ENCODE data around the gene SLC6A18. TPM values are rescaled to one million over a fixed set of nuclear protein-coding genes. Genes with fewer than 3 reads are reported as not detected.

Gene SLC6A18
- total and polyA plus RNA-seq, 2 donors (not counting 1 experiment from before 2014, with no cell fraction given) = not detected

DNA sequence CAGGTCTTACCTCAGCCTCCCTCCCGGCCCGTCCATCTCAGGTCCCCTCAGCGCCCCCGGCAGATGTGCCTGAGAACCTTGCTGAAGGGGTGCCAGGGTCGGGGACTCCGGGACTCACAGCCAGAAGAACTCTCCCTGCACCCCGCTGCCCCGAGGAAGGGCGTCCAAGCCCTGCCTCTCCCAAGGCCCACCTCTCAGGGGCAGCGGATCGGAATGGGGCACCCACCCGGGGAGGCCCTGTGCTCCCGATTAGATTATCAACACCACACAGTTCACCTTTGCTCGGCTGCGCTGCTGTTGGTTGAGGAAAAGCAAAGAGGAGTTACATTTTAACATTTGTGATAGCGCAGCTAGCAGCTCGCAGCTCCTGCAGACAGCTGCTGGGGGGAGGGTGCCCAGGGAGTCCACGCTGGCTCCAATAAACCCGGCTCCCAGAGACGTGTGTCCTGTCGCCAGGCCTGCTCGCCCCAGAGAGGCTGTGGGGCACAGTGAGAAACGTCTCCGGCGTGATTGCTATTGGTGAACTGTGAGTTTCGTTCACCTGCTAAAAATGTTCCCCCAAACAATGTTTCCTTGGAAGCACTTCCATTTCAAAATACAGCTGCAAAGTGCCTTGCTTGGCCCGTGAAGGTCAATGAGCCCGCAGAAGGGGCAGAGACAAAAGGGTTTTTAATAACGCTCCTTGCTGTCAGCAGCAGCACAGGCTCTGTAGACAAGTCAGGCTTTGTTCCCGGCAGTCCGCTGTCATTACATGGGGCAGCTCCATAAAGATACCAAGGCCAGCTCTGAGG is 42.4 kb upstream of the SLC6A18 start:
- TF ChIP-seq, protein P1, sequence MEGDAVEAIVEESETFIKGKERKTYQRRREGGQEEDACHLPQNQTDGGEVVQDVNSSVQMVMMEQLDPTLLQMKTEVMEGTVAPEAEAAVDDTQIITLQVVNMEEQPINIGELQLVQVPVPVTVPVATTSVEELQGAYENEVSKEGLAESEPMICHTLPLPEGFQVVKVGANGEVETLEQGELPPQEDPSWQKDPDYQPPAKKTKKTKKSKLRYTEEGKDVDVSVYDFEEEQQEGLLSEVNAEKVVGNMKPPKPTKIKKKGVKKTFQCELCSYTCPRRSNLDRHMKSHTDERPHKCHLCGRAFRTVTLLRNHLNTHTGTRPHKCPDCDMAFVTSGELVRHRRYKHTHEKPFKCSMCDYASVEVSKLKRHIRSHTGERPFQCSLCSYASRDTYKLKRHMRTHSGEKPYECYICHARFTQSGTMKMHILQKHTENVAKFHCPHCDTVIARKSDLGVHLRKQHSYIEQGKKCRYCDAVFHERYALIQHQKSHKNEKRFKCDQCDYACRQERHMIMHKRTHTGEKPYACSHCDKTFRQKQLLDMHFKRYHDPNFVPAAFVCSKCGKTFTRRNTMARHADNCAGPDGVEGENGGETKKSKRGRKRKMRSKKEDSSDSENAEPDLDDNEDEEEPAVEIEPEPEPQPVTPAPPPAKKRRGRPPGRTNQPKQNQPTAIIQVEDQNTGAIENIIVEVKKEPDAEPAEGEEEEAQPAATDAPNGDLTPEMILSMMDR (conservative IDR thresholded peaks at IDR 0.05 in 1 of 2, IDR thresholded peaks at IDR 0.05 in 1 of 2; ENCODE audit: low read depth in 1 of 2, low read length in 2 of 2) = no peak
- TF ChIP-seq EZH2 (IDR thresholded peaks at IDR 0.05; ENCODE audit: low read length, missing control alignments) = no peak
- H3K4me1 ChIP-seq (ENCODE audit: control insufficient read depth, extremely low read depth, insufficient read depth, low read length) = no peaks in the 10 kb centered on the region
- no peak overlapping the region for H2AFZ ChIP-seq (ENCODE audit: low read length)
- no peak for DNase-seq (ENCODE audit: low read depth in 2 of 2)
- H3K4me3 ChIP-seq (replicated peaks in 1 of 4; ENCODE audit: control extremely low read depth in 1 of 4, insufficient read depth in 1 of 4, low read depth in 3 of 4, low read length in 4 of 4) = no peak overlapping the region
- H3K9me3 ChIP-seq (ENCODE audit: control insufficient read depth, insufficient read depth, low read depth, low read length) = no peaks in the 10 kb centered on the region
- H3K27me3 ChIP-seq (ENCODE audit: control insufficient read depth, insufficient read depth, low read length) = no peaks in the 10 kb centered on the region
- no peak overlapping the region for H3K4me2 ChIP-seq (ENCODE audit: extremely low read depth, insufficient read depth, low read length)
- no peak overlapping the region for H3K9ac ChIP-seq (ENCODE audit: insufficient read depth, low read length)
- no peaks in the 10 kb centered on the region for H4K20me1 ChIP-seq (ENCODE audit: control insufficient read depth, extremely low read depth, insufficient read depth, low read length)
- H3K27ac ChIP-seq (ENCODE audit: insufficient read depth, low read length) = no peak overlapping the region
- no peaks in the 10 kb centered on the region for H3K79me2 ChIP-seq (ENCODE audit: control insufficient read depth, insufficient read depth, low read length)
- H3K36me3 ChIP-seq (ENCODE audit: control insufficient read depth, insufficient read depth, low read length) = no peaks in the 10 kb centered on the region

DNA sequence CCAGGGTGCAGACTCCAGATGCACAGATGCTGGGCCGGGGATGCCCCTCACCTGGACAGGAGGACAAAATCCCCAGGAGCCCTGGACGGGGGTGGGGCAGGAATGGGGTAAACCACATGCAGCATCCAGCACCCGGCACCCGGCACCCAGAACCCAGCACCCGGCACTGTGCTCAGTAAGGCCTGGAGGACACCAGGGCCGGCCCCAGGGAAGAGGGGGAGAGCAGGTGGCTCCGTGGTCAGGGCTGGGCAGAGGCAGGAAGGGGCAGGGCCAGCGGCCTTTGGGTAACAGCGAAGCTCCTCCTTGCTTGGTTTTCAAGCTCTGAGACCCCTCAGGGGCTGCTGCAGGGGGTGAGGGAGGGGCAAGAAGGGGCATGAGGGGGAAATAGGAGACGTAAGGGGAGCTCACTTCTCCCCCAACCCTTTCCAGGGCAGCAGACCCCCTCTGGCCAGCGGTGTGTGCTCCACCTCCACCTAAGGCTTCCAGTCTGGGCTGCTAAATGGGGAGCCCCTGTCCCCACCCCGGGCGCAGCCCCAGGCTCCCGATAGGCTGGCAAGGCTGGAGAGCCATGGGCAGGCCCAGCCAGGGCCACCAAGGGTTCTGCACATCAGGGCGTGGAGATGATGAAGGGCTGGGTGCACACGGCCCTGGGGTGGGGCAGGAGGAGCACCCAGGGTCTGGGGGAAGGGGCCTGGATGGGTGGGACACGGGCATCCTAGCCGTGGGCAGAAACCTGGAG is 41.6 kb upstream of the SLC6A18 start:
- H3K27me3 ChIP-seq (ENCODE audit: control insufficient read depth, insufficient read depth, low read length) = no peaks in the 10 kb centered on the region
- no peak for DNase-seq (ENCODE audit: low read depth in 2 of 2)
- no peak overlapping the region for H2AFZ ChIP-seq (ENCODE audit: low read length)
- H3K36me3 ChIP-seq (ENCODE audit: control insufficient read depth, insufficient read depth, low read length) = no peaks in the 10 kb centered on the region
- no peak overlapping the region for H3K4me2 ChIP-seq (ENCODE audit: extremely low read depth, insufficient read depth, low read length)
- H3K27ac ChIP-seq (ENCODE audit: insufficient read depth, low read length) = no peak overlapping the region
- H3K9ac ChIP-seq (ENCODE audit: insufficient read depth, low read length) = no peak overlapping the region
- TF ChIP-seq EZH2 (IDR thresholded peaks at IDR 0.05; ENCODE audit: low read length, missing control alignments) = no peak
- TF ChIP-seq, protein P1 (conservative IDR thresholded peaks at IDR 0.05 in 1 of 2, IDR thresholded peaks at IDR 0.05 in 1 of 2; ENCODE audit: low read depth in 1 of 2, low read length in 2 of 2) = no peak
- H3K4me1 ChIP-seq (ENCODE audit: control insufficient read depth, extremely low read depth, insufficient read depth, low read length) = no peaks in the 10 kb centered on the region
- no peaks in the 10 kb centered on the region for H3K79me2 ChIP-seq (ENCODE audit: control insufficient read depth, insufficient read depth, low read length)
- H3K4me3 ChIP-seq (replicated peaks in 1 of 4; ENCODE audit: control extremely low read depth in 1 of 4, insufficient read depth in 1 of 4, low read depth in 3 of 4, low read length in 4 of 4) = no peak overlapping the region
- no peaks in the 10 kb centered on the region for H3K9me3 ChIP-seq (ENCODE audit: control insufficient read depth, insufficient read depth, low read depth, low read length)
- no peaks in the 10 kb centered on the region for H4K20me1 ChIP-seq (ENCODE audit: control insufficient read depth, extremely low read depth, insufficient read depth, low read length)

DNA sequence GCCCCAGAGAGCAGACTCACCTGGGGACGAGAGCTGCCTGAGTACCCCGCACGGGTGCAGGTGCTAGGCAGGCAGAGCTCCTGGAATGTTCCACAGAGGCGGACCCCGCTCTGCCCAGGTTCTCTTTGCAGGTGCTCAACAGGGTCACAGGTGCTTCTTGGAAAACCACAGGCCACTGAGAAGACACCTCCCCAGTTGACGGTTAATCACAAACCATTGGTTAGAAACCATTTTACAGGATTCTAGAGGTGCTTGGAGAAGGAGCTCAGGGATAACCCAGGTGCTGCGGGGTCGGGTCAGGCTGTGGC is 41.1 kb upstream of the SLC6A18 start:
- Histone ChIP-seq H3K9me3 (ENCODE audit: control insufficient read depth, insufficient read depth, low read depth, low read length) (no peaks in the 10 kb centered on the region), H3K9ac (ENCODE audit: insufficient read depth, low read length) (no peak overlapping the region), H3K36me3 (ENCODE audit: control insufficient read depth, insufficient read depth, low read length) (no peaks in the 10 kb centered on the region), H3K27me3 (ENCODE audit: control insufficient read depth, insufficient read depth, low read length) (no peaks in the 10 kb centered on the region), H3K27ac (ENCODE audit: insufficient read depth, low read length) (no peak overlapping the region), H3K4me3 (replicated peaks in 1 of 4; ENCODE audit: control extremely low read depth in 1 of 4, insufficient read depth in 1 of 4, low read depth in 3 of 4, low read length in 4 of 4) (no peak overlapping the region), H2AFZ (ENCODE audit: low read length) (no peak overlapping the region), H3K4me1 (ENCODE audit: control insufficient read depth, extremely low read depth, insufficient read depth, low read length) (no peaks in the 10 kb centered on the region), H4K20me1 (ENCODE audit: control insufficient read depth, extremely low read depth, insufficient read depth, low read length) (no peaks in the 10 kb centered on the region), H3K79me2 (ENCODE audit: control insufficient read depth, insufficient read depth, low read length) (no peaks in the 10 kb centered on the region), H3K4me2 (ENCODE audit: extremely low read depth, insufficient read depth, low read length) (no peak overlapping the region)
- DNase-seq (ENCODE audit: low read depth in 2 of 2) = no peak
- TF ChIP-seq EZH2 (IDR thresholded peaks at IDR 0.05; ENCODE audit: low read length, missing control alignments) = no peak
- TF ChIP-seq, protein P1 (conservative IDR thresholded peaks at IDR 0.05 in 1 of 2, IDR thresholded peaks at IDR 0.05 in 1 of 2; ENCODE audit: low read depth in 1 of 2, low read length in 2 of 2) = no peak

Measured in fibroblast of lung (primary cell).